HUES6 (cell line): ENCODE results near the gene BLID.

Source experiments
- H3K27ac ChIP-seq: 2 replicates; pipeline ENCODE4 v1.7.0; 2013; ENCODE audit warnings: low read depth, mild to moderate bottlenecking, low read length, inconsistent platforms
- H3K27me3 ChIP-seq: 2 replicates; pipeline ENCODE4 v1.6.1; 2013; ENCODE audit warnings: low read length; ENCODE audit not compliant: control insufficient read depth, insufficient read depth
- H3K36me3 ChIP-seq: 2 replicates; pipeline ENCODE4 v1.6.1; 2013; ENCODE audit warnings: low read length; ENCODE audit not compliant: control insufficient read depth, insufficient read depth
- H3K4me1 ChIP-seq: 2 replicates; pipeline ENCODE4 v1.6.1; 2013; ENCODE audit warnings: low read length; ENCODE audit not compliant: control insufficient read depth, insufficient read depth
- H3K4me3 ChIP-seq: 2 replicates; pipeline ENCODE4 v1.5.1; 2013; ENCODE audit warnings: low read depth, low read length
- H3K9ac ChIP-seq: one replicate; pipeline ENCODE4 v1.6.1; 2013; ENCODE audit warnings: mild to moderate bottlenecking, low read length
- H3K9me3 ChIP-seq: 2 replicates; pipeline ENCODE4 v1.6.1; 2013; ENCODE audit warnings: low read depth, low read length; ENCODE audit not compliant: control insufficient read depth, insufficient read depth

The BLID gene

GRCh38 chr11:122114976-122115375 is 1.0 kb downstream of the BLID start:
- H3K4me3 ChIP-seq = no peak overlapping the region
- no peaks in the 10 kb centered on the region for H3K36me3 ChIP-seq
- 0 out of 2 replicates have a peak, but pooled peaks cover 7% of the 10 kb centered on the region for H3K4me1 ChIP-seq
- no peak overlapping the region for H3K9ac ChIP-seq
- no peaks in the 10 kb centered on the region for H3K9me3 ChIP-seq
- no peak overlapping the region for H3K27ac ChIP-seq
- no peaks in the 10 kb centered on the region for H3K27me3 ChIP-seq

- Histone ChIP-seq H3K36me3 (no peaks in the 10 kb centered on the region), H3K4me1 (0 out of 2 replicates have a peak, but pooled peaks cover 7% of the 10 kb centered on the region)
Measured at GRCh38 chr11:122113836-122114825, 1.9 kb downstream of the BLID start.

GRCh38 chr11:122112470-122113365 is 3.3 kb downstream of the BLID start:
- Histone ChIP-seq H3K9me3 (no peaks in the 10 kb centered on the region), H3K4me3 (no peak overlapping the region), H3K36me3 (no peaks in the 10 kb centered on the region), H3K27ac (no peak overlapping the region), H3K4me1 (0 out of 2 replicates have a peak, but pooled peaks cover 7% of the 10 kb centered on the region), H3K9ac (no peak overlapping the region), H3K27me3 (no peaks in the 10 kb centered on the region)

More at GRCh38 chr11:122113836-122114825, 1.9 kb downstream of the BLID start:
- no peaks in the 10 kb centered on the region for H3K27me3 ChIP-seq
- H3K4me3 ChIP-seq = no peak overlapping the region
- no peak overlapping the region for H3K27ac ChIP-seq
- H3K9me3 ChIP-seq = no peaks in the 10 kb centered on the region
- H3K9ac ChIP-seq = no peak overlapping the region

- H3K27ac ChIP-seq = no peak overlapping the region
- 0 out of 2 replicates have a peak, but pooled peaks cover 1% of the 10 kb centered on the region for H3K4me1 ChIP-seq
- H3K4me3 ChIP-seq = no peak overlapping the region
- H3K27me3 ChIP-seq = no peaks in the 10 kb centered on the region
- H3K9me3 ChIP-seq = no peaks in the 10 kb centered on the region
- H3K36me3 ChIP-seq = no peaks in the 10 kb centered on the region
- no peak overlapping the region for H3K9ac ChIP-seq
Measured at GRCh38 chr11:122109932-122110331, 6.1 kb downstream of the BLID start.

- H3K4me1 ChIP-seq = no peaks in the 10 kb centered on the region
- H3K27me3 ChIP-seq = no peaks in the 10 kb centered on the region
- H3K9me3 ChIP-seq = no peaks in the 10 kb centered on the region
- H3K9ac ChIP-seq = no peak overlapping the region
- no peak overlapping the region for H3K27ac ChIP-seq
- no peaks in the 10 kb centered on the region for H3K36me3 ChIP-seq
- H3K4me3 ChIP-seq = no peak overlapping the region
Measured at GRCh38 chr11:122108828-122109227, 7.2 kb downstream of the BLID start.

- H3K4me3 ChIP-seq = no peak overlapping the region
- no peaks in the 10 kb centered on the region for H3K27me3 ChIP-seq
- H3K9ac ChIP-seq = no peak overlapping the region
- no peak overlapping the region for H3K27ac ChIP-seq
- H3K36me3 ChIP-seq = no peaks in the 10 kb centered on the region
- H3K4me1 ChIP-seq = no peaks in the 10 kb centered on the region
- H3K9me3 ChIP-seq = no peaks in the 10 kb centered on the region
Measured at GRCh38 chr11:122108192-122108799, 7.7 kb downstream of the BLID start.

- Histone ChIP-seq H3K27ac (no peak overlapping the region), H3K36me3 (no peaks in the 10 kb centered on the region), H3K9me3 (no peaks in the 10 kb centered on the region)
Measured at GRCh38 chr11:122107566-122107965, 8.4 kb downstream of the BLID start.

GRCh38 chr11:122107045-122107444 is 9.0 kb downstream of the BLID start:
- H3K9ac ChIP-seq = no peak overlapping the region
- H3K27me3 ChIP-seq = no peaks in the 10 kb centered on the region; the same call in 1 of the 2 replicates
- H3K4me3 ChIP-seq = no peak overlapping the region
- no peaks in the 10 kb centered on the region for H3K36me3 ChIP-seq
- peaks cover 5% of the 10 kb centered on the region; the same call in 1 of the 2 replicates for H3K4me1 ChIP-seq
- no peaks in the 10 kb centered on the region for H3K9me3 ChIP-seq
- H3K27ac ChIP-seq = no peak overlapping the region

More at GRCh38 chr11:122107566-122107965, 8.4 kb downstream of the BLID start:
- Histone ChIP-seq H3K4me1 (no peaks in the 10 kb centered on the region), H3K9ac (no peak overlapping the region), H3K27me3 (no peaks in the 10 kb centered on the region), H3K4me3 (no peak overlapping the region)

GRCh38 chr11:122105044-122105758 is 10.8 kb downstream of the BLID start:
- no peaks in the 10 kb centered on the region for H3K9me3 ChIP-seq
- no peak overlapping the region for H3K9ac ChIP-seq
- H3K27me3 ChIP-seq = peaks cover 5% of the 10 kb centered on the region
- H3K27ac ChIP-seq = no peak overlapping the region
- H3K36me3 ChIP-seq = no peaks in the 10 kb centered on the region
- H3K4me3 ChIP-seq = no peak overlapping the region
- peaks cover 10% of the 10 kb centered on the region; the same call in 1 of the 2 replicates for H3K4me1 ChIP-seq

- H3K9me3 ChIP-seq = no peaks in the 10 kb centered on the region
- no peak overlapping the region for H3K4me3 ChIP-seq
- no peaks in the 10 kb centered on the region for H3K36me3 ChIP-seq
- peaks cover 13% of the 10 kb centered on the region for H3K27me3 ChIP-seq
- H3K4me1 ChIP-seq = peaks cover 14% of the 10 kb centered on the region
- H3K9ac ChIP-seq = no peak overlapping the region
- H3K27ac ChIP-seq = no peak overlapping the region
Measured at GRCh38 chr11:122104341-122104740, 11.7 kb downstream of the BLID start.
